HCT116 (cell line): ENCODE data around the gene DRG2.

Experiments
- CBX3 ChIP-seq: IDR thresholded peaks from 2 replicates; pipeline ENCODE4 v1.6.1; 2012; ENCODE audit warnings: low read depth
- EZH2 ChIP-seq: fragments of 200-600 bp; sonication (generic); IDR thresholded peaks from 2 replicates; pipeline ENCODE4 v1.6.1; 2017; ENCODE audit warnings: antibody characterized with exemption, mixed run types
- EZH2phosphoT487 ChIP-seq: fragments of 200-600 bp; IDR thresholded peaks from 2 replicates; pipeline ENCODE4 v1.6.1; 2018; ENCODE audit warnings: antibody characterized with exemption, borderline replicate concordance
- FOSL1 ChIP-seq: IDR thresholded peaks from 2 replicates; pipeline ENCODE4 v1.6.1; 2012; ENCODE audit warnings: low read depth
- JUND ChIP-seq: IDR thresholded peaks from 2 replicates; pipeline ENCODE4 v1.6.1; 2012
- POLR2A ChIP-seq: IDR thresholded peaks from 2 replicates; pipeline ENCODE4 v1.7.0; 2011; ENCODE audit warnings: borderline replicate concordance; ENCODE audit not compliant: insufficient read depth, insufficient read length; ENCODE audit errors: extremely low read depth
- POLR2AphosphoS5 ChIP-seq: IDR thresholded peaks from 2 replicates; pipeline ENCODE4 v1.6.1; 2011; ENCODE audit warnings: mild to moderate bottlenecking, low read depth, low read length, moderate library complexity
- SIN3A ChIP-seq: IDR thresholded peaks from 2 replicates; pipeline ENCODE4 v1.6.1; 2012; ENCODE audit warnings: low read depth
- SP1 ChIP-seq: IDR thresholded peaks from 2 replicates; pipeline ENCODE4 v1.6.1; 2012; ENCODE audit warnings: low read depth
- SRF ChIP-seq: IDR thresholded peaks from 2 replicates; pipeline ENCODE4 v1.6.1; 2012; ENCODE audit warnings: low read depth
- TCF7L2 ChIP-seq: IDR thresholded peaks from 2 replicates; pipeline ENCODE4 v1.7.0; 2011; ENCODE audit warnings: borderline replicate concordance, inconsistent platforms; ENCODE audit not compliant: insufficient read depth, insufficient read length; ENCODE audit errors: extremely low read depth
- TF ChIP-seq, protein P1 (sequence below), 3 experiments: fragments of 200-600 bp in 1 of 3; sonication (generic) in 1 of 3; IDR thresholded peaks in 2 of 3; conservative IDR thresholded peaks in 1 of 3; 2 replicates each; pipeline ENCODE4 v1.5.1; 2012 to 2017; ENCODE audit warnings: low read depth in 2 of 3, low read length in 2 of 3, antibody characterized with exemption in 1 of 3, borderline replicate concordance in 1 of 3, control low read depth in 1 of 3, mild to moderate bottlenecking in 1 of 3, mixed read lengths in 1 of 3, mixed run types in 1 of 3, moderate library complexity in 1 of 3; ENCODE audit not compliant: insufficient read depth in 1 of 3
- TF ChIP-seq, protein P2 (sequence below): IDR thresholded peaks from 2 replicates; pipeline ENCODE4 v1.6.1; 2012
- TF ChIP-seq, protein P3 (sequence below): IDR thresholded peaks from 2 replicates; pipeline ENCODE4 v1.6.1; 2012

DNA sequence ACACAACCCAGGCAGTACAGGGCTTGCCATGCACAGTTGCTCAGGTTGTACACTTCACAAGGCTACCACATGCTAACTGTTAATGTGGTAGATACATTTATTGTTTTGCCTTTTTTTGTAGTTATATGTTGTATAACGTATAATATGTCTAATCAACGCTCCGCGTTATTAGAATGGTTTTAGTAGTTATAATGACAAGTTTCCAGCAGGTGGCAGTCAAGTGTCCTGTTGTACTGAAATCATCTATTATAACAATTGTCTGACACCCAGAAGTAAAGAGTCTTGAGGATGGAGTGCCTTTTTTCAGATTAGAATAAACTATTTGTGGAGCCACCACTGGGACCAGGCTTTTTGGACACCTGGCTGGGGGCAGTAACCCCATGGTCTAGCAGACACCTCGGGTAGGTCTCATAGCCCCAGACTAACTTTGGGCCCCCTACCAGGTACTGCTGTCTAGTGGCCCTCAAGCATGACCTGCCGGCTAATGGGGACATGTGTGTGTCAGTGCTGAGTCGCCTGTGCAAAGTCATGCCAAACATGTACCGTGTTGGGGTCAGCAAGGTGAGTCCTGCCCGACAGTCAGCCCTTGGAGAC lies 53.6 kb downstream of the DRG2 start:
- TF ChIP-seq, protein P1, sequence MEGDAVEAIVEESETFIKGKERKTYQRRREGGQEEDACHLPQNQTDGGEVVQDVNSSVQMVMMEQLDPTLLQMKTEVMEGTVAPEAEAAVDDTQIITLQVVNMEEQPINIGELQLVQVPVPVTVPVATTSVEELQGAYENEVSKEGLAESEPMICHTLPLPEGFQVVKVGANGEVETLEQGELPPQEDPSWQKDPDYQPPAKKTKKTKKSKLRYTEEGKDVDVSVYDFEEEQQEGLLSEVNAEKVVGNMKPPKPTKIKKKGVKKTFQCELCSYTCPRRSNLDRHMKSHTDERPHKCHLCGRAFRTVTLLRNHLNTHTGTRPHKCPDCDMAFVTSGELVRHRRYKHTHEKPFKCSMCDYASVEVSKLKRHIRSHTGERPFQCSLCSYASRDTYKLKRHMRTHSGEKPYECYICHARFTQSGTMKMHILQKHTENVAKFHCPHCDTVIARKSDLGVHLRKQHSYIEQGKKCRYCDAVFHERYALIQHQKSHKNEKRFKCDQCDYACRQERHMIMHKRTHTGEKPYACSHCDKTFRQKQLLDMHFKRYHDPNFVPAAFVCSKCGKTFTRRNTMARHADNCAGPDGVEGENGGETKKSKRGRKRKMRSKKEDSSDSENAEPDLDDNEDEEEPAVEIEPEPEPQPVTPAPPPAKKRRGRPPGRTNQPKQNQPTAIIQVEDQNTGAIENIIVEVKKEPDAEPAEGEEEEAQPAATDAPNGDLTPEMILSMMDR (IDR thresholded peaks at IDR 0.05 in 2 of 3, conservative IDR thresholded peaks at IDR 0.05 in 1 of 3; ENCODE audit: borderline replicate concordance in 1 of 3, insufficient read depth in 1 of 3, low read depth in 2 of 3, low read length in 2 of 3): peak; percentile 44 to 67 (median 55); a peak in 5 of 6 replicates
- TF ChIP-seq POLR2AphosphoS5: no peak
- TF ChIP-seq FOSL1: no peak
- no peak for TF ChIP-seq SRF
- TF ChIP-seq, protein P2, sequence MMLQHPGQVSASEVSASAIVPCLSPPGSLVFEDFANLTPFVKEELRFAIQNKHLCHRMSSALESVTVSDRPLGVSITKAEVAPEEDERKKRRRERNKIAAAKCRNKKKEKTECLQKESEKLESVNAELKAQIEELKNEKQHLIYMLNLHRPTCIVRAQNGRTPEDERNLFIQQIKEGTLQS: no peak
- TF ChIP-seq POLR2A: no peak
- no peak for TF ChIP-seq SP1
- TF ChIP-seq EZH2: no peak
- no peak for TF ChIP-seq JUND
- TF ChIP-seq EZH2phosphoT487: no peak
- TF ChIP-seq TCF7L2: no peak
- TF ChIP-seq SIN3A: no peak
- TF ChIP-seq CBX3: no peak
- TF ChIP-seq, protein P3, sequence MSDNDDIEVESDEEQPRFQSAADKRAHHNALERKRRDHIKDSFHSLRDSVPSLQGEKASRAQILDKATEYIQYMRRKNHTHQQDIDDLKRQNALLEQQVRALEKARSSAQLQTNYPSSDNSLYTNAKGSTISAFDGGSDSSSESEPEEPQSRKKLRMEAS: no peak
